LoVo (cell line): ENCODE results near the gene GNG13.
A peak's percentile ranks its signal among the peaks of the same experiment; 100 is the strongest.

Experiments used
- DNase-seq: peaks from one replicate; pipeline ENCODE4 v3.0.0-alpha.2; 2016; ENCODE audit warnings: low spot score

Gene GNG13

GRCh38 chr16:793414-793813 lies 7.1 kb downstream of the GNG13 start:
- no peak for DNase-seq

DNA sequence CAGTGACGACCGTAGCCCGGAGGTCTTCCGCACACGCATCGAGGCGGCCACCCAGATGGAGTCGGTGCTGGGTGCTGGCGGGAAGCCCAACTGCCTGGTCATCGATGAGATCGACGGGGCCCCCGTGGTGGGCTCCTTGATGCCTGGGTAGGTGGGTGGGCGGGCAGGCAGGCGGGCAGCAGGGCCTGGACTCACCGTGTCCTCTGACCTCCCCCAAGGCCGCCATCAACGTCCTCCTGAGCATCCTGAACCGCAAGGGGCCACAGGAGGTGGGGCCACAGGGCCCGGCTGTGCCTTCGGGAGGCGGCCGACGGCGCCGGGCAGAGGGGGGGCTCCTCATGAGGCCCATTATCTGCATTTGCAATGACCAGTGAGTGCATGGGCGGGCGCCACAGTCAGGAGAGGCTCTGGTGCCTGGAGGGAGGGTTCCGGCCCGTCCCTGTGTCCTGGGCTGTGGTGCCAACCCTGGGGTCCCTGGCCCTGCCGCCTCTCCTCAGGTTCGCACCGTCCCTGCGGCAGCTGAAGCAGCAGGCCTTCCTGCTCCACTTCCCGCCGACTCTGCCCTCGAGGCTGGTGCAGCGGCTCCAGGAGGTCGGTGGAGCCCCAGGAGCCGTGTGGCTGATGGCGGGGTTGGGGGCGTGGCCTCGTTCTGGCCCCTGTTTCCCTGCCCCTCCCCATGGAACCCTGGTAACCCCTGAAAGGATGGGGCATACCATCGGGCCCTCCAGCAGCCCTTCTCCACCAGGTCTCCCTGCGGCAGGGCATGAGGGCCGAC lies 8.1 kb downstream of the GNG13 start:
- no peak for DNase-seq

DNA sequence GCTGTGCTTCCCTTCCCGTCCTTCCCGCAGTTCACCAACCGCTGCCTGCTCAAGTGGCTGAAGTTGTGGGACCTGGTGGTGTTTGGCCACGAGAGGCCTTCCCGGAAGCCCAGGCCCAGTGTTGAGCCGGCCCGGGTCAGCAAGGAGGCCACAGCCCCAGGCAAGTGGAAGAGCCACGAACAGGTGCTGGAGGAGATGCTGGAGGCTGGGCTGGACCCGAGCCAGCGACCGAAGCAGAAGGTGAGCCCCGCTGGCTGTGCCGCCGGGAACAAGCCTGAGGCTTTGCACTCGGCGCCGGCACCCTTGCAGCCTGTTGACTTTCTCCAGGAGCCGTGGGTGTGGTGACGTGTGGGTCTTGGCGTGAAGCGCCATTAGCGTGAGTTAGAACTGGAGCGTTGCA lies 9.4 kb downstream of the GNG13 start:
- no peak for DNase-seq

- DNase-seq, result no peak
These were observed 10.4 kb downstream of the GNG13 start for GRCh38 chr16:790086-790485.

- no peak for DNase-seq
These were observed 11.2 kb downstream of the GNG13 start for GRCh38 chr16:789191-789850.

GRCh38 chr16:788399-789126 lies 12.0 kb downstream of the GNG13 start, which contains the start of gene CHTF18:
Gene CHTF18, plus strand, starts transcription at chr16:788620. Its CDS starts 65 bp downstream, at chr16:788685.
- DNase-seq, result peak; percentile 93

GRCh38 chr16:787978-788398 lies 12.5 kb downstream of the GNG13 start, which contains the start of gene RPUSD1:
Gene RPUSD1, minus strand, starts transcription at chr16:788381. Its CDS starts 644 bp downstream, at chr16:787737.
- no peak for DNase-seq

DNA sequence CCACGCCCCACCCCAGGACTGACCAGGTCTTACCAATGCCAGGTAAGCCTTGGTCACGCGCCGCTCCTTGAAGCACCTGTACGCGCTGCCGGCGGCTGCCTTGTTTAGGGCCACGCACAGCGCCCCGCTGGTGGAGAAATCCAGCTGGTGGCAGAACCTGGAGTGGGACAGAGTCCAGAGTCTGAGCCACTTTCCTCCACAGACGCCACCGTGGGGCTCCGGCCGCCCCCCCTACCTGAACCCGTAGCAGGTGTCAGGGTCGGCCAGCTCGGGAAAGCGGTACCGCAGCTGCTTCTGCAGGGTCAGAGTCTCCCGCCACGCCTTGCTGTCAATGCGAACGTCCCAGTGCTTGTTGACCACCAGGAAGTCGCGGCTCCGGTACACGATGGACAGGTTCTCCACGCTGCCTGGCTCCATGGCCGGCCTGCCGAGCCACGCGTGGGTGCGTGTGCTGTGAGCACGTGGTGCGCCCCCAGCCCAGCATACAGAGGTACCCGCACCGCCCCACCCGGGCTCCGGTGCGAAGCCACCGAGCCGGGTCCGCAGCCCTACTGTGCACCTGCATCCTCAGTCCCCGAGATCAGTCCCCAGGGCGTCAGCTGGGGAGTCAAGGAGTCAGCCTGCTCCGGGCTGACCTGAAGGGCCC lies 13.1 kb downstream of the GNG13 start:
- no peak for DNase-seq

DNA sequence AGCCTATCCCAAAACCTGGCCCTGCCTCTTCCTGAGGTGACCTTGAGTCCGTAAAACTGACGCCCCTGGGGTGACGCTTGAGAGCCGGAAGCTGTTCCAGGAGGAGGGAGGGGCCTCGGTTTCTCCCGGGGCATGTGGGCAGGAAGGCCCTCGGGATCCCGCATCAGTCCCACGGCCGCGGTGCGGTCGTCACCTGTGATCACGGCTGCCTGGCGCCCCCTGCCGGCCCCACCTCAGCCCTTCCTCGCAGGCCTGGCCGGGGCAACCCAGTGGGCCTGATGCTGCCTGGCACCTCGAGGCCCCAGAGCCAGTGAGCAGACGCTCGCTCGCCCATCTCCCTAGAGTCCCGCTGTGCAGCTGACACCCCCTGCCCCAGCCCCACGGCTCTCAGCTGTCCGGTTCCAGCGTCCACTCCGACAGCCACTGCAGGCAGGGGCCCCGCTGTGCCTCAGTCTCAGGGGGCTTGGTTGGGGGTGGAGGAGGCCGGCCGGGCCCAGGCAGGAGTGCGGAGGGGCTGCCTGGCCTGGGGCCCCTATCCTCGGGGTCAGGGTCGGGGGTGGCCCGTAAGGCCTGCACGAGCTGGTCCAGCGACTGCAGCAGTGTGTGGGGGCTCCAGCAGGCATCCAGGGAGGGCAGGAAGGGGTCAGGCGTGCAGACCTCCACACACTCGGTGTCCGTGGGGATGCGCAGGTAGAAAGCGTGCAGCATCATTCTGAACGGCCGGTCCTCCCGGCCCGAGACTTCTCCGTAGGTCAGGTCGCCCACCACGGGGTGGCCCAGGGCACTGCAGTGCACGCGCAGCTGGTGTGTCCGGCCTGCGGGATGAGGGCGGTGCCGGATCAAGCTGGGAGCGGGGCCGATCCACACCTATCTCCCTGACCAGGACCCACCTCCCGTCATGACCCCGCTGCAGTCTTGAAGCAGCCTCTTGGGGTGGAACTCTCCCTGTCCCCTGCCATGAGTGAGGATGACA lies 14.7 kb downstream of the GNG13 start:
- peak; percentile 43 for DNase-seq

DNA sequence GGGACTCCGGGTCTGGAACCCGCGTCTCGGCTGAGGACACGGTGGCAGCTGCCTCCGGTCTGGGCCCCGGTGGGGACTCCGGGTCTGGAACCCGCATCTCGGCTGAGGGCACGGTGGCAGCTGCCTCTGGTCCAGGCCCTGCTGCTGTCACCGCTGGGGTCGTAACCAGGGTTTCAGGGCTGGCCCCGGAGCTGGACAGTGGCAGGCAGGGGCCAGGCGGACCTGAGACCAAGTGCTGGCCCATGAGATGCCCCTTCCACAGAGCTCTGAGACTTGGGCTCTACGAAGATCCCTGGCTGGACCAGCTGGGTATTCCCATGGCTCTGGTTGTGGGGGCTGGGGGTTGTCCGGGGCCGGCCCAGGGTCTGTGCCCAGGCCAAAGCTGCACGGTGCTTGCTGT lies 16.1 kb downstream of the GNG13 start:
- no peak for DNase-seq

DNA sequence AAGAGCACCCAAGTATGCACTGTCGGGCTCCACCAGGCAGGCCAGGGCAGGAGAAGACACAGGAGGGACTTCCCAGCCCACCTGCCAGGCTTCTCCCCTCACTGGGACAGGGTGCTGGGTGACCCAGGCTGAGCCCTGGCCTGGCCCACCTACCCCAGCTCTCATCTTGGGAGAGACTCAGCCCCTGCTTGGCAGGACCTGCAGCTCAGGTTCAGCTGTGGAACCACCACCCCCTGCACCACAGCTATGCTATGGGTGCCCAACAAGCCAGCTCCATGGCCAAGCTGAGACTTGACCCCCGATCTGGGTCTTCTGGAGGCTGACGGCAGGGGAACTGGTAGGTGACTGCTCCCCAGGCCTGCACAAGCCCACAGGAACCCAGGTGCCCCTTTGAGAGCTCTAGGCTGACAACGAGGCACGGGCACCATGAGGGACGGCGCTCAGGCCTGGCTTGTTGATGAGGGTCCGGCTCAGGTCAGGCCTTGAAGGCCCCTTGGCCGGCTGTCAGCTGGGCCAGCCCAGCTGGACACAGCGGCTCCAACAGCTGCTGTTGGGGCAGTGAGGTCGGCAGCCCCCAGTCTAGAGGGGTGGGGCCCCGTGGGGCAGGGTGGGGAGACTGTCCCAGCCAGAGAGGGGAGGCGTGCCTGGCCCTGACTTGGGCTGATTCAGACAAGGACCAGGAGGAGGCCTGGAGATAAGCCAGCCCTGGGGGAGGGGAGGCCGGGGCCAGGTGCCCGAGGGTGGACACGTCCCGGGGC lies 17.0 kb downstream of the GNG13 start:
- no peak for DNase-seq

GRCh38 chr16:782766-783403 lies 17.6 kb downstream of the GNG13 start:
- DNase-seq, result no peak

GRCh38 chr16:782258-782657 lies 18.3 kb downstream of the GNG13 start:
- no peak for DNase-seq

- DNase-seq, result no peak
These were observed 19.1 kb downstream of the GNG13 start for GRCh38 chr16:781346-782010.

DNA sequence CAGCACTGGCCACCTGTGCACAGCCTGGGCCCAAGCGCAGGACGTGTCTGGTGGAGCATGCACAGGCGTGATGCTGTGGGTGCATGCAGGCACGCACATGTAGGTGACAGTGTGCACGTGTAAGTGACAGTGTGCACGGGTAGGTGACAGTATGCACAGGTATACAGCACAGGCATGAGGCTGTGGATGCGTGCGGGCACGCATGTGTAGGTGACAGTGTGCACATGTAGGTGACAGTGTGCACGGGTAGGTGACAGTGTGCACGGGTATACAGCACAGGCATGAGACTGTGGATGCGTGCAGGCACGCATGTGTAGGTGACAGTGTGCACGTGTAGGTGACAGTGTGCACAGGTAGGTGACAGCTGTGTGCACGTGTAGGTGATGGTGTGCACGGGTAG lies 20.2 kb downstream of the GNG13 start:
- DNase-seq, result no peak

- DNase-seq, result no peak
These were observed 21.0 kb downstream of the GNG13 start for GRCh38 chr16:779561-779960.

- no peak for DNase-seq
These were observed 21.5 kb downstream of the GNG13 start for GRCh38 chr16:778909-779527.

DNA sequence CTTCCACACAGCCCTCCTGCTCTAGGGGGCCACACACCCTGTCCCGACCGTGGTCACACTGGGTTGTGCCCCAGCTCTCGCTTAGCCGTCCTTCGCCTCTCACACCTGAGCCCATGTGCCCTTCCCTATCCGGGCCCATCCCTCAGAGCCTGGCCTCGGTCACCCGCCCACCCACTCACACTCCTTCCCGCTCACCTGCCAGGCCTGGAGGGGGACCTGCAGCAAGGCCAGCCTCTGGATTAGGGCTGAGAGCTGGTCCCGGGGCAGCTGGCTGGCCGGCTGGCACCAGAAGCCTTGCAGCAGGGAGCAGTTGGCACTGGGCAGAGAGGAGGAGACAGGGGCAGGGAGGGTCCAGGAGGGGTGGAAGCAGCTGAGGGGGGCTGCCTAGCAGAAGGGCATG lies 22.1 kb downstream of the GNG13 start:
- no peak for DNase-seq

- no peak for DNase-seq
These were observed 22.7 kb downstream of the GNG13 start for GRCh38 chr16:777826-778225.
